Posterior vena cava (tissue), 2 donors: ENCODE measurements around the gene LRRN3. TPM values are rescaled to one million over a fixed set of nuclear protein-coding genes. Genes with fewer than 3 reads are reported as not detected.

ENCODE experiments used
- DNase-seq: peaks from one replicate; pipeline ENCODE4 v3.0.0-alpha.2; 2020; ENCODE audit warnings: low spot score
- intact Hi-C, 2 donors: fragments of 100-400 bp; cut with DNase I; formaldehyde crosslinking; loops; one replicate each; pipeline versions ENCODE4 v1.14.1 to v1.14.2; 2022 to 2023
- total RNA-seq, 2 donors: library from RNA; stranded (reverse); fragmentation: NEBNext Ultra II Directional; extraction: Animal tissue kit (Norgen Biotek cat#: 25700); gene quantifications; one replicate each; pipeline ENCODE4 v1.2.1, GENCODE V29; 2021
- donor health status: DM: yes; HTN: yes; CAD: no.
- donor health status: DM: yes; HTN: yes; CAD: no.

The LRRN3 gene
- total RNA-seq, 2 donors from 2014 or later = 0.05 to 1.3 TPM

- DNase-seq = no peak
- intact Hi-C loops = no loop called here
Measured at GRCh38 chr7:111140091-111140865, 49.4 kb downstream of the LRRN3 start.

GRCh38 chr7:111145472-111145871 lies 54.5 kb downstream of the LRRN3 start:
- DNase-seq = no peak
- intact Hi-C loops = no loop called here

- intact Hi-C loops = no loop called here
Measured at GRCh38 chr7:111146136-111146535, 55.2 kb downstream of the LRRN3 start.

GRCh38 chr7:111147708-111148533 lies 57.0 kb downstream of the LRRN3 start:
- no peak for DNase-seq
- intact Hi-C loops = no loop called here

More at GRCh38 chr7:111146136-111146535, 55.2 kb downstream of the LRRN3 start:
- no peak for DNase-seq

- intact Hi-C loops = no loop called here
Measured at GRCh38 chr7:111150709-111151108, 59.8 kb downstream of the LRRN3 start.

GRCh38 chr7:111159426-111159825 lies 68.5 kb downstream of the LRRN3 start:
- intact Hi-C loops = no loop called here
- DNase-seq = no peak

More at GRCh38 chr7:111150709-111151108, 59.8 kb downstream of the LRRN3 start:
- no peak for DNase-seq

GRCh38 chr7:111160297-111160696 lies 69.4 kb downstream of the LRRN3 start:
- intact Hi-C loops = no loop called here
- DNase-seq = no peak

GRCh38 chr7:111162692-111163091 lies 71.8 kb downstream of the LRRN3 start:
- no peak for DNase-seq
- intact Hi-C loops = no loop called here

- DNase-seq = no peak
- intact Hi-C loops = no loop called here
Measured at GRCh38 chr7:111164442-111164841, 73.5 kb downstream of the LRRN3 start.

- DNase-seq = no peak
- intact Hi-C loops = no loop called here
Measured at GRCh38 chr7:111168182-111168581, 77.3 kb downstream of the LRRN3 start.

- no peak for DNase-seq
- intact Hi-C loops = no loop called here
Measured at GRCh38 chr7:111172564-111173257, 81.8 kb downstream of the LRRN3 start.

- intact Hi-C loops = no loop called here
- DNase-seq = no peak
Measured at GRCh38 chr7:111173528-111173927, 82.6 kb downstream of the LRRN3 start.

- intact Hi-C loops = no loop called here
- DNase-seq = no peak
Measured at GRCh38 chr7:111173990-111174389, 83.1 kb downstream of the LRRN3 start.

GRCh38 chr7:111174510-111174909 lies 83.6 kb downstream of the LRRN3 start:
- DNase-seq = no peak
- intact Hi-C loops = no loop called here
